ENCODE results near the gene CHST3. TPM values are rescaled to one million over a fixed set of nuclear protein-coding genes. Genes with fewer than 3 reads are reported as not detected.
"Not testable (repeated sequence)": the region's sequence is repeated elsewhere in the genome, so short reads cannot be mapped to it uniquely, and the experiment has no call there.

CHST3 gene
- total RNA-seq, 1 experiment from 2014 or later, result 16.0 TPM

GRCh38 chr10:72025400-72025799, 61.2 kb downstream of the CHST3 start:
- DNase-seq (ENCODE audit: extremely low read depth, low read depth), result no peak

DNA sequence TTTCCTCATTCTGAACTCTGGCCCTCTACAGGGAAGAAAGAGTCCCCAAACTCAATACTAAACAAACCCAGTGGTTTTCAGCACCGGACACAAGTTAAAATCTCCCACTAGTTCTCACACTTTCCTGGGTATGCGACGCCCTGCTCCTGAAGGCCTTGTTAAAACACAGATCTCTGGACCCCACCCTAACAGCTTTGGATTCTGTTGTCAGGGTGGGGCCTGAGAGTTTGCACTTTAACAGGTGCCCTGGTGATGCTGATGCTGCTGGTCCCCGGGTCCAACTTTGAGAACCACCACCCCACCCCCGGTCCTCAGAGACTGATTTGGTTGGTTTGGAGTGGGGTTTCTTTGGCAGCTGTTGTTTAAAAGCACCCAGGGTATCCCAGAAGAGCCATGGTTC, 61.6 kb downstream of the CHST3 start:
- no peak for DNase-seq (ENCODE audit: extremely low read depth, low read depth)

GRCh38 chr10:72026278-72027111, 62.3 kb downstream of the CHST3 start:
- DNase-seq (ENCODE audit: extremely low read depth, low read depth), result no peak

- DNase-seq (ENCODE audit: extremely low read depth, low read depth), result no peak
Observed at GRCh38 chr10:72027498-72027897, 63.3 kb downstream of the CHST3 start.

GRCh38 chr10:72029414-72029813, 65.2 kb downstream of the CHST3 start:
- DNase-seq (ENCODE audit: extremely low read depth, low read depth), result no peak

GRCh38 chr10:72030762-72031543, 66.8 kb downstream of the CHST3 start:
- no peak for DNase-seq (ENCODE audit: extremely low read depth, low read depth)

DNA sequence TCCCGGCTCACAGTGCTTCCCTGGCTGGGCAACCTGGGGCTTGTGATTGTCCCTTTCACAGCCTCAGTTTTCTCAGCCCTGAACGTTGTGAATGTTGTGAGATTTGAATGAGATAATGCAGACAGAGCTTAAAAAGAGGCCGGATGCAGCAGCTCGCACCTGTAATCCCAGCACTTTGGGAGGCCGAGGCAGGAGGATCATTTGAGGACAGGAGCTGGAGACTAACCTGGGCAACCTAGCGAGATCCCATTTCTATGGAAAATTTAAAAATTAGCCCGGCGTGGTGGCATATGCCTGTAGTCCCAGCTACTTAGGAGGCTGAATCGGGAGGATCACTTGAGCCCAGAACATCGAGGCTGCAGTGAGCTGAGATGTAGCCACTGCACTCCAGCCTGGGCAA, 67.5 kb downstream of the CHST3 start:
- DNase-seq (ENCODE audit: extremely low read depth, low read depth), result no peak

GRCh38 chr10:72032409-72033162, 68.4 kb downstream of the CHST3 start:
- not testable (repeated sequence) for DNase-seq (ENCODE audit: extremely low read depth, low read depth)

- no peak for DNase-seq (ENCODE audit: extremely low read depth, low read depth)
Observed at GRCh38 chr10:72034040-72034499, 69.9 kb downstream of the CHST3 start.

GRCh38 chr10:72034761-72035160, 70.6 kb downstream of the CHST3 start:
- DNase-seq (ENCODE audit: extremely low read depth, low read depth), result no peak

- no peak for DNase-seq (ENCODE audit: extremely low read depth, low read depth)
Observed at GRCh38 chr10:72035252-72035887, 71.2 kb downstream of the CHST3 start.

GRCh38 chr10:72037266-72037665, 73.1 kb downstream of the CHST3 start:
- no peak for DNase-seq (ENCODE audit: extremely low read depth, low read depth)

GRCh38 chr10:72037811-72038210, 73.6 kb downstream of the CHST3 start:
- DNase-seq (ENCODE audit: extremely low read depth, low read depth), result no peak

- no peak for DNase-seq (ENCODE audit: extremely low read depth, low read depth)
Observed at GRCh38 chr10:72038458-72039001, 74.3 kb downstream of the CHST3 start.

DNA sequence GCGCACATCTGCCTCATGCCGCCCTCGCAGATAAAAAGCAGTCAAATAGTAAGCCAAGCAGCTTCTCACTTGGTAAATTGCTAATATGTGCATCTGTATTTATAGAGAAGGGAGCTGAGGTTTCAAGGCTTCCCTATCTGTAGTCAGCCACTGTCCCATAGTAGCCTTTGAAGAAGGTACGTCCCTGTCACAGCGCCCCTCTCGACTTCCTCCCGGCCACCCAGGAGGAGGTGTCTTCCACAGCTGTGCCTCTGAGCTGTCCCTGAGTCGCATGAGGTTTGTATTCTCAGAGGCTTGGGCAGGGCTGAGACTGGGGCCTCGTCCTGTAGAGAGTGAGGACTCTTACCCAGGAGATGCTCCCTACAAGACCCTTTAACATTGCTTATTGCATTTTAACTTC, 75.2 kb downstream of the CHST3 start:
- DNase-seq (ENCODE audit: extremely low read depth, low read depth), result no peak

- no peak for DNase-seq (ENCODE audit: extremely low read depth, low read depth)
Observed at GRCh38 chr10:72041491-72041890, 77.3 kb downstream of the CHST3 start.

DNA sequence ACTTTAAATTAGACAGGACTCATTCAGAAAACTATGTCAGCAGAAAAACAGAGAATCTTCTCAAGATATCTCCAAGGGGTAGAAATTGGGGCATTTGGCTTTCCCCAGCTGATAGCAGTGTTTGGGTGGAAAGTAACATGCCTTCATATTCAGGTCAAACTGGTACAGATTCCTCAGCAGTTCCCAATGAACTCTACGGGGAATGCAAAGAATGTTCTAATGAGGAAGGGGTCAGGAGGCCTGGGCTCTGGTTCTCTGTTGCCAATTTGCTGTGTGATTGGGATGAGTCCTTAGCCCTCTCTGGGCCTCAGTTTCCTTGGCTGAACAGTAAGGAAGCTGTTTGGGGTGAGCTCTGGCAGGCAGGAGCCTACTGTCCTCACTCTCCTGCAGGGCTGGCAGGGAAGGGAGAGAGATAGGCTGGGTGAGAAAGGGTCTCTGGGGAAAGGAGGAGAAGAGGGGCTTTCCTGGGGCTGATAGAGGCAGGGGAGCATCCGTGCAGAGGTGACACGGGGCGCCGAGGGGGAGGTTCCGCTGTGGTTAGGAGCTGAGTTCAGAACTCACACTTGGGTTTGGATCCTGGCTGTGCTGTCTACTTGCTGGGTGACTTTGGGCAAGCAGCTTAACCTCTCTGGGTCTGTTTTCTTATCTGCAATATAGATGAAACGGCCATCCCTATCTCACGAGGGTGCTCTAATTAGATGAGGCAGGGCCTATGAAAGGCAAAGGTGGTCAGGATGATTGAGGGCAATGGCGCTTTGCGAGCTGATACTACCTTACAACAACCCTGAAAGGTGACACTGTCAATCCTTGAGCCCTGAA, 79.0 kb downstream of the CHST3 start:
- no peak for DNase-seq (ENCODE audit: extremely low read depth, low read depth)

GRCh38 chr10:72044417-72045041, 80.3 kb downstream of the CHST3 start:
- DNase-seq (ENCODE audit: extremely low read depth, low read depth), result no peak

GRCh38 chr10:72045586-72045985, 81.4 kb downstream of the CHST3 start:
- no peak for DNase-seq (ENCODE audit: extremely low read depth, low read depth)

Data from NCI-H460 (cell line).